ENCODE measurements around the gene AHNAK2.

GRCh38 chr14:104993306-104993705 lies 15.1 kb upstream of the AHNAK2 start:
- TF ChIP-seq CTCF (IDR thresholded peaks at IDR 0.05) (no peak), POLR2A (IDR thresholded peaks at IDR 0.05) (no peak)
